B cell (primary cell): ENCODE data around the gene PLCG1. TPM values are rescaled to one million over a fixed set of nuclear protein-coding genes. Genes with fewer than 3 reads are reported as not detected.

Experiments
- ATAC-seq: fragments of 200-7000 bp; cut with Tn5 transposase; one replicate; pipeline ENCODE4 v1.10.0; 2021; ENCODE audit warnings: low read depth, mild to moderate bottlenecking, moderate number of reproducible peaks, moderate library complexity
- CTCF ChIA-PET: fragments of 350-600 bp; sonication (Branson Sonifier 250); formaldehyde crosslinking; loops from one replicate; lab custom pipeline; 2021; ENCODE audit warnings: antibody characterized with exemption, inconsistent platforms; lab: Charles Lee
- POLR2A ChIA-PET: fragments of 350-600 bp; sonication (Branson Sonifier 250); formaldehyde crosslinking; loops from one replicate; lab custom pipeline; 2021; ENCODE audit warnings: antibody characterized with exemption; lab: Charles Lee
- DNase-seq: peaks from one replicate; pipeline ENCODE4 v3.0.0; 2013
- H2AFZ ChIP-seq: 2 replicates; pipeline ENCODE4 v1.6.1; 2012; ENCODE audit warnings: mild to moderate bottlenecking, low read depth, low read length; ENCODE audit not compliant: insufficient read depth, poor library complexity, severe bottlenecking
- H3K27ac ChIP-seq, 2 donors: 1 replicate in 1 of 2; 2 replicates in 1 of 2; pipeline ENCODE4 v1.5.1; 2012 to 2013; ENCODE audit warnings: low read length in 2 of 2, mild to moderate bottlenecking in 2 of 2, moderate library complexity in 1 of 2
- H3K27me3 ChIP-seq, 4 experiments: fragments of 200-600 bp in 1 of 4; sonication (generic) in 1 of 4; replicated peaks in 1 of 4; 1 replicate in 2 of 4; 2 replicates in 2 of 4; pipeline versions ENCODE4 v1.6.1 to v1.7.0; 2013 to 2016; ENCODE audit warnings: low read length in 3 of 4, mild to moderate bottlenecking in 2 of 4, mixed read lengths in 1 of 4, moderate library complexity in 1 of 4; ENCODE audit not compliant: insufficient read depth in 4 of 4, control insufficient read depth in 3 of 4; ENCODE audit errors: control extremely low read depth in 1 of 4
- H3K36me3 ChIP-seq, 2 experiments: replicated peaks in 1 of 2; 1 replicate in 1 of 2; 2 replicates in 1 of 2; pipeline versions ENCODE4 v1.6.1 to v1.7.1; 2013; ENCODE audit warnings: low read length in 1 of 2; ENCODE audit not compliant: insufficient read depth in 2 of 2, control insufficient read depth in 1 of 2; ENCODE audit errors: control extremely low read depth in 1 of 2, extremely low read depth in 1 of 2
- H3K4me1 ChIP-seq, 2 donors: fragments of 200-600 bp in 1 of 2; sonication (generic) in 1 of 2; 1 replicate in 1 of 2; 2 replicates in 1 of 2; pipeline versions ENCODE4 v1.5.1 to v1.6.1; 2013 to 2017; ENCODE audit warnings: low read length in 2 of 2; ENCODE audit not compliant: control insufficient read depth in 2 of 2, insufficient read depth in 2 of 2
- H3K4me2 ChIP-seq: replicated peaks from 2 replicates; pipeline ENCODE3; 2012; ENCODE audit warnings: mild to moderate bottlenecking, low read depth, low read length; ENCODE audit not compliant: poor library complexity, severe bottlenecking
- H3K4me3 ChIP-seq, 5 experiments: fragments of 200-600 bp in 1 of 5; sonication (generic) in 1 of 5; 1 replicate in 3 of 5; 2 replicates in 2 of 5; pipeline versions ENCODE4 v1.5.1 to v1.7.0; 2011 to 2016; ENCODE audit warnings: low read length in 4 of 5, mild to moderate bottlenecking in 4 of 5, low read depth in 2 of 5, control low read depth in 1 of 5, moderate library complexity in 1 of 5; ENCODE audit not compliant: insufficient read depth in 1 of 5; ENCODE audit errors: control extremely low read depth in 1 of 5, extremely low read depth in 1 of 5
- H3K79me2 ChIP-seq: fragments of 200-600 bp; sonication (generic); one replicate; pipeline ENCODE4 v1.6.0; 2016; ENCODE audit warnings: low read length; ENCODE audit not compliant: control insufficient read depth, insufficient read depth
- H3K9ac ChIP-seq: fragments of 200-600 bp; sonication (generic); 2 replicates; pipeline ENCODE4 v1.6.1; 2017; ENCODE audit warnings: mild to moderate bottlenecking, low read length, moderate library complexity
- H3K9me3 ChIP-seq, 3 donors: one replicate each; pipeline versions ENCODE4 v1.6.1 to v1.7.1; 2013; ENCODE audit warnings: low read length in 2 of 3; ENCODE audit not compliant: control insufficient read depth in 2 of 3, insufficient read depth in 1 of 3; ENCODE audit errors: control extremely low read depth in 1 of 3
- H4K20me1 ChIP-seq: 2 replicates; pipeline ENCODE4 v1.6.0; 2012; ENCODE audit warnings: mild to moderate bottlenecking, low read length; ENCODE audit not compliant: insufficient read depth, control insufficient read depth, poor library complexity, severe bottlenecking
- H3K27ac Mint-ChIP-seq: one replicate; pipeline ENCODE4 v1.8.0; 2021; ENCODE audit warnings: mixed read lengths
- H3K27me3 Mint-ChIP-seq: one replicate; pipeline ENCODE4 v1.8.0; 2021; ENCODE audit warnings: mixed read lengths
- H3K4me1 Mint-ChIP-seq: one replicate; pipeline ENCODE4 v1.8.0; 2021; ENCODE audit warnings: mixed read lengths
- H3K4me3 Mint-ChIP-seq: one replicate; pipeline ENCODE4 v1.8.0; 2021; ENCODE audit warnings: mixed read lengths
- H3K9me3 Mint-ChIP-seq: one replicate; pipeline ENCODE4 v1.8.0; 2022; ENCODE audit warnings: mixed read lengths; ENCODE audit not compliant: insufficient read depth
- EZH2 ChIP-seq: IDR thresholded peaks from 2 replicates; pipeline ENCODE4 v1.6.1; 2012; ENCODE audit warnings: borderline replicate concordance, low read depth, mild to moderate bottlenecking, moderate library complexity, low read length; ENCODE audit not compliant: insufficient read depth, poor library complexity, severe bottlenecking
- WGBS: methylation state at CpG from one replicate; pipeline ENCODE4 v1.1.5; 2013; ENCODE audit warnings: missing lambda C conversion rate; ENCODE audit not compliant: insufficient coverage; 5-methylcytosine and 5-hydroxymethylcytosine counted together
- intact Hi-C: fragments of 100-400 bp; cut with micrococcal nuclease; formaldehyde crosslinking; loops from one replicate; pipeline ENCODE4 v1.10.0; 2022
- polyA plus RNA-seq: library from polyadenylated mRNA; depleted of rRNA; stranded (reverse); fragments of >200 nt; gene quantifications from 2 replicates; pipeline ENCODE4 v1.2.3, GENCODE V29; 2012
- total RNA-seq, 2 donors: library from RNA; stranded (reverse); fragments of 120-200 nt in 1 of 2; gene quantifications; 1 replicate in 1 of 2; 2 replicates in 1 of 2; pipeline versions ENCODE4 v1.2.3 to v1.2.4, GENCODE V29; 2013 to 2022
- TF ChIP-seq, protein P1 (sequence below): fragments of 200-600 bp; IDR thresholded peaks from one replicate; pipeline ENCODE4 v1.8.0; 2022; ENCODE audit warnings: antibody characterized with exemption, mild to moderate bottlenecking

The PLCG1 gene
- total and polyA plus RNA-seq, 2 donors (not counting 1 experiment from before 2014, with no cell fraction given) = 98.7 to 101 TPM

- H3K4me3 ChIP-seq = no peak overlapping the region
- H3K27ac Mint-ChIP-seq = no peak overlapping the region
- no peak for ATAC-seq
- H3K27ac ChIP-seq = no peak overlapping the region
- TF ChIP-seq, protein P1, sequence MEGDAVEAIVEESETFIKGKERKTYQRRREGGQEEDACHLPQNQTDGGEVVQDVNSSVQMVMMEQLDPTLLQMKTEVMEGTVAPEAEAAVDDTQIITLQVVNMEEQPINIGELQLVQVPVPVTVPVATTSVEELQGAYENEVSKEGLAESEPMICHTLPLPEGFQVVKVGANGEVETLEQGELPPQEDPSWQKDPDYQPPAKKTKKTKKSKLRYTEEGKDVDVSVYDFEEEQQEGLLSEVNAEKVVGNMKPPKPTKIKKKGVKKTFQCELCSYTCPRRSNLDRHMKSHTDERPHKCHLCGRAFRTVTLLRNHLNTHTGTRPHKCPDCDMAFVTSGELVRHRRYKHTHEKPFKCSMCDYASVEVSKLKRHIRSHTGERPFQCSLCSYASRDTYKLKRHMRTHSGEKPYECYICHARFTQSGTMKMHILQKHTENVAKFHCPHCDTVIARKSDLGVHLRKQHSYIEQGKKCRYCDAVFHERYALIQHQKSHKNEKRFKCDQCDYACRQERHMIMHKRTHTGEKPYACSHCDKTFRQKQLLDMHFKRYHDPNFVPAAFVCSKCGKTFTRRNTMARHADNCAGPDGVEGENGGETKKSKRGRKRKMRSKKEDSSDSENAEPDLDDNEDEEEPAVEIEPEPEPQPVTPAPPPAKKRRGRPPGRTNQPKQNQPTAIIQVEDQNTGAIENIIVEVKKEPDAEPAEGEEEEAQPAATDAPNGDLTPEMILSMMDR = no peak
- TF ChIP-seq EZH2 = no peak
- no peaks in the 10 kb centered on the region for H3K4me1 Mint-ChIP-seq
- H4K20me1 ChIP-seq = no peaks in the 10 kb centered on the region
- no peak overlapping the region for H3K4me2 ChIP-seq
- no peaks in the 10 kb centered on the region for H3K27me3 Mint-ChIP-seq
- H3K4me1 ChIP-seq = no peaks in the 10 kb centered on the region
- intact Hi-C loops = no loop called here
- no peak for DNase-seq
- no peaks in the 10 kb centered on the region for H3K79me2 ChIP-seq
- H3K9ac ChIP-seq = no peak overlapping the region
- H3K9me3 Mint-ChIP-seq = peaks cover 12% of the 10 kb centered on the region
- H3K36me3 ChIP-seq = peaks cover 0 to 6% of the 10 kb centered on the region in 2 experiments
- ChIA-PET POLR2A (interaction anchor here (0.6 to 0.7 kb wide), 2 partner anchors 52 to 175 kb away, joined by 3 to 8 read pairs; no protein-coding TSS in a partner anchor), CTCF (no interaction called here)
- H3K27me3 ChIP-seq = no peaks in the 10 kb centered on the region
- peaks cover 9 to 18% (median 14%) of the 10 kb centered on the region in 3 donors for H3K9me3 ChIP-seq
- no peak overlapping the region for H3K4me3 Mint-ChIP-seq
- H2AFZ ChIP-seq = no peak overlapping the region
Measured at GRCh38 chr20:41187668-41188067, 50.3 kb downstream of the PLCG1 start.

GRCh38 chr20:41191562-41192500 is 54.5 kb downstream of the PLCG1 start:
- no peaks in the 10 kb centered on the region for H3K36me3 ChIP-seq
- Mint-ChIP-seq H3K9me3 (peaks cover 12% of the 10 kb centered on the region), H3K27me3 (no peaks in the 10 kb centered on the region), H3K4me1 (no peaks in the 10 kb centered on the region), H3K27ac (no peak overlapping the region), H3K4me3 (no peak overlapping the region)
- no peaks in the 10 kb centered on the region for H3K27me3 ChIP-seq
- H3K27ac ChIP-seq = no peak overlapping the region
- H3K4me2 ChIP-seq = no peak overlapping the region
- H3K9ac ChIP-seq = no peak overlapping the region
- no peak for DNase-seq
- ChIA-PET CTCF (no interaction called here), POLR2A (no interaction called here)
- TF ChIP-seq EZH2 = no peak
- TF ChIP-seq, protein P1 = no peak
- H3K79me2 ChIP-seq = no peaks in the 10 kb centered on the region
- H3K4me1 ChIP-seq = no peaks in the 10 kb centered on the region
- no peak overlapping the region for H2AFZ ChIP-seq
- ATAC-seq = no peak
- 98% methylated on average over 5 of the region's 5 CpGs for WGBS
- peaks cover 10 to 20% (median 14%) of the 10 kb centered on the region in 3 donors for H3K9me3 ChIP-seq
- intact Hi-C loops = no loop called here
- H4K20me1 ChIP-seq = no peaks in the 10 kb centered on the region
- no peak overlapping the region for H3K4me3 ChIP-seq
